Medulla oblongata (tissue), 1 donor: ENCODE results near the gene CRAMP1.

Experiments
- DNase-seq: peaks from one replicate; pipeline ENCODE4 v3.0.0-alpha.2; 2015; ENCODE audit errors: extremely low spot score

CRAMP1 gene

GRCh38 chr16:1601489-1601888 lies 10.7 kb upstream of the CRAMP1 start:
- no peak for DNase-seq

- no peak for DNase-seq
Measured at GRCh38 chr16:1602285-1602684, 9.9 kb upstream of the CRAMP1 start.

- no peak for DNase-seq
Measured at GRCh38 chr16:1606774-1607173, 5.4 kb upstream of the CRAMP1 start.

GRCh38 chr16:1607971-1608370 lies 4.2 kb upstream of the CRAMP1 start:
- DNase-seq: no peak

GRCh38 chr16:1610071-1610898 lies 1.9 kb upstream of the CRAMP1 start:
- peak; percentile 76 for DNase-seq

GRCh38 chr16:1610899-1611632 lies 1.1 kb upstream of the CRAMP1 start:
- no peak for DNase-seq

- DNase-seq: no peak
Measured at GRCh38 chr16:1613211-1613622, 1.1 kb downstream of the CRAMP1 start.

- no peak for DNase-seq
Measured at GRCh38 chr16:1613728-1614455, 1.7 kb downstream of the CRAMP1 start.

GRCh38 chr16:1614456-1615102 lies 2.4 kb downstream of the CRAMP1 start:
- no peak for DNase-seq

- DNase-seq: no peak
Measured at GRCh38 chr16:1615761-1616160, 3.6 kb downstream of the CRAMP1 start.

- no peak for DNase-seq
Measured at GRCh38 chr16:1619976-1620375, 7.8 kb downstream of the CRAMP1 start.

GRCh38 chr16:1620391-1620790 lies 8.2 kb downstream of the CRAMP1 start:
- DNase-seq: no peak

- DNase-seq: no peak
Measured at GRCh38 chr16:1621851-1622250, 9.7 kb downstream of the CRAMP1 start.

- DNase-seq: no peak
Measured at GRCh38 chr16:1626327-1626726, 14.2 kb downstream of the CRAMP1 start.

GRCh38 chr16:1626776-1627175 lies 14.6 kb downstream of the CRAMP1 start:
- no peak for DNase-seq

- DNase-seq: no peak
Measured at GRCh38 chr16:1630450-1631213, 18.5 kb downstream of the CRAMP1 start.

- no peak for DNase-seq
Measured at GRCh38 chr16:1631230-1631629, 19.1 kb downstream of the CRAMP1 start.

GRCh38 chr16:1631931-1632637 lies 19.9 kb downstream of the CRAMP1 start:
- peak; percentile 43 for DNase-seq

- no peak for DNase-seq
Measured at GRCh38 chr16:1632638-1632970, 20.4 kb downstream of the CRAMP1 start.

GRCh38 chr16:1633310-1633709 lies 21.1 kb downstream of the CRAMP1 start:
- DNase-seq: no peak

GRCh38 chr16:1634541-1634940 lies 22.4 kb downstream of the CRAMP1 start:
- no peak for DNase-seq
